ENCODE measurements around the gene FMNL2. TPM values are rescaled to one million over a fixed set of nuclear protein-coding genes. Genes with fewer than 3 reads are reported as not detected.

Gene FMNL2
- total RNA-seq, 1 donor from 2014 or later, result 34.3 TPM

DNA sequence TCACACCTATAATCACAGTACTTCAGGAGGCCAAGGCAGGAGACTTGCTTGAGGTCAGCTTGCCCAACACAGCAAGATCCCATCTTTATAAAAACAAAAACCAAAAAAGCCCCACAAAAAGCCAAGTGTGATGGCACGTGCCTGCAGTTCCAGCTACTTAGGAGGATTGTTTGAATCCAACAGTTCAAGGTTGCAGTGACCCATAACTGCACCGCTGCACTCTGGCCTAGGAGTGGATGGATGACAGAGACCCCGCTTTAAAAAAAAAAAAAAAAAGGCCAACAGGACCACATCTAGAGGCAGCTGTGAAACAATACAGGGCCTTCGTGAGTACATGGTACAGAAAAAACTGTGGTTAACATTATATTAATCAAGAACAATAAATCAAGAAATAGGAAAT is 326.1 kb downstream of the FMNL2 start:
- FAIRE-seq, result no peak
- H2AFZ ChIP-seq (ENCODE audit: low read depth, low read length), result no peak overlapping the region
- Mint-ChIP-seq H3K27me3 (ENCODE audit: low read depth, unreplicated experiment) (no peaks in the 10 kb centered on the region), H3K36me3 (ENCODE audit: low read depth, unreplicated experiment) (peaks cover 24% of the 10 kb centered on the region), H3K9me3 (ENCODE audit: unreplicated experiment) (no peaks in the 10 kb centered on the region), H3K4me3 (ENCODE audit: unreplicated experiment) (no peak overlapping the region), H3K4me1 (ENCODE audit: low read depth, unreplicated experiment) (peaks cover 7% of the 10 kb centered on the region), H3K27ac (ENCODE audit: unreplicated experiment) (no peak overlapping the region)
- no peak overlapping the region for H3K4me3 ChIP-seq (ENCODE audit: insufficient read depth, low read depth, low read length)
- no peak overlapping the region for H3K27ac ChIP-seq (ENCODE audit: low read depth, low read length)
- no peak overlapping the region for H3K4me2 ChIP-seq (ENCODE audit: low read length)
- no peaks in the 10 kb centered on the region for H3K4me1 ChIP-seq (ENCODE audit: insufficient read depth, low read length)
- no peaks in the 10 kb centered on the region for H3K9me3 ChIP-seq (ENCODE audit: insufficient read depth, low read depth, low read length)
- peaks cover 69% of the 10 kb centered on the region for H3K36me3 ChIP-seq (ENCODE audit: insufficient read depth, low read length)
- H4K20me1 ChIP-seq (ENCODE audit: insufficient read depth, low read length), result no peaks in the 10 kb centered on the region
- no peak for DNase-seq (ENCODE audit: low read depth)
- TF ChIP-seq EZH2 (IDR thresholded peaks at IDR 0.05; ENCODE audit: insufficient read depth, low read length) (no peak), CTCF (IDR thresholded peaks at IDR 0.05; ENCODE audit: insufficient read depth, low read depth, low read length) (no peak)
- H3K27me3 ChIP-seq (ENCODE audit: insufficient read depth, low read length), result no peaks in the 10 kb centered on the region
- H3K9ac ChIP-seq (ENCODE audit: low read length), result no peak overlapping the region
- no peaks in the 10 kb centered on the region for H3K79me2 ChIP-seq (ENCODE audit: insufficient read depth, low read length)

- Mint-ChIP-seq H3K27ac (ENCODE audit: unreplicated experiment) (no peak overlapping the region), H3K4me1 (ENCODE audit: low read depth, unreplicated experiment) (no peaks in the 10 kb centered on the region), H3K27me3 (ENCODE audit: low read depth, unreplicated experiment) (no peaks in the 10 kb centered on the region), H3K9me3 (ENCODE audit: unreplicated experiment) (no peaks in the 10 kb centered on the region), H3K4me3 (ENCODE audit: unreplicated experiment) (no peak overlapping the region), H3K36me3 (ENCODE audit: low read depth, unreplicated experiment) (peaks cover 16% of the 10 kb centered on the region)
- no peaks in the 10 kb centered on the region for H3K9me3 ChIP-seq (ENCODE audit: insufficient read depth, low read depth, low read length)
- peaks cover 62% of the 10 kb centered on the region for H3K36me3 ChIP-seq (ENCODE audit: insufficient read depth, low read length)
- H3K79me2 ChIP-seq (ENCODE audit: insufficient read depth, low read length), result no peaks in the 10 kb centered on the region
- H4K20me1 ChIP-seq (ENCODE audit: insufficient read depth, low read length), result peaks cover 5% of the 10 kb centered on the region
- no peak overlapping the region for H2AFZ ChIP-seq (ENCODE audit: low read depth, low read length)
- H3K9ac ChIP-seq (ENCODE audit: low read length), result no peak overlapping the region
- no peak overlapping the region for H3K4me2 ChIP-seq (ENCODE audit: low read length)
- TF ChIP-seq EZH2 (IDR thresholded peaks at IDR 0.05; ENCODE audit: insufficient read depth, low read length), result no peak
- TF ChIP-seq CTCF (IDR thresholded peaks at IDR 0.05; ENCODE audit: insufficient read depth, low read depth, low read length), result no peak
- DNase-seq (ENCODE audit: low read depth), result no peak
- H3K4me3 ChIP-seq (ENCODE audit: insufficient read depth, low read depth, low read length), result no peak overlapping the region
- no peak overlapping the region for H3K27ac ChIP-seq (ENCODE audit: low read depth, low read length)
- no peak for FAIRE-seq
- no peaks in the 10 kb centered on the region for H3K27me3 ChIP-seq (ENCODE audit: insufficient read depth, low read length)
- no peaks in the 10 kb centered on the region for H3K4me1 ChIP-seq (ENCODE audit: insufficient read depth, low read length)
Measured at GRCh38 chr2:152664725-152665124, 329.8 kb downstream of the FMNL2 start.

DNA sequence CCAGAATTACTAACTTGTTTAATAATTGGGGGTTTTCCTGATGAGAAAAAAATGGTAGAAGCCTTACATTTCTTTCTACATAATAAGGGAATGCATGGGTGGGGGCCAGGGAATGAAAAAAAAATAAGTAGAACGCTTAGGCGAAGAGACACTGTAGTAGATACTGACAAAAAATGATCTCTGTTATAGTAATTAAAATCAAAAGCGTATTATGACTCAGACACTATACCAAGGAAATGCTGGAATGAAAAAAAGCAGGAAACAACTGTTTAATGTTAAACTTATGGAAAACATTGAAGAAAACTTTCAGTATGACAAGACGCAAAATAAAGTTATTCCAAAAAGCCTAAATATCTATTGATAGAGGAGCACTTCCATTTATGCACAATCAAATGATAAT is 339.4 kb downstream of the FMNL2 start:
- peaks cover 9% of the 10 kb centered on the region for H3K36me3 Mint-ChIP-seq (ENCODE audit: low read depth, unreplicated experiment)
- no peaks in the 10 kb centered on the region for H3K4me1 ChIP-seq (ENCODE audit: insufficient read depth, low read length)
- H3K36me3 ChIP-seq (ENCODE audit: insufficient read depth, low read length), result peaks cover 53% of the 10 kb centered on the region
- H3K27me3 Mint-ChIP-seq (ENCODE audit: low read depth, unreplicated experiment), result no peaks in the 10 kb centered on the region
- no peak overlapping the region for H3K27ac ChIP-seq (ENCODE audit: low read depth, low read length)
- H2AFZ ChIP-seq (ENCODE audit: low read depth, low read length), result no peak overlapping the region
- no peaks in the 10 kb centered on the region for H3K9me3 ChIP-seq (ENCODE audit: insufficient read depth, low read depth, low read length)
- no peak for FAIRE-seq
- no peaks in the 10 kb centered on the region for H4K20me1 ChIP-seq (ENCODE audit: insufficient read depth, low read length)
- H3K4me3 Mint-ChIP-seq (ENCODE audit: unreplicated experiment), result no peak overlapping the region
- H3K27me3 ChIP-seq (ENCODE audit: insufficient read depth, low read length), result no peaks in the 10 kb centered on the region
- H3K9me3 Mint-ChIP-seq (ENCODE audit: unreplicated experiment), result no peaks in the 10 kb centered on the region
- no peak overlapping the region for H3K4me2 ChIP-seq (ENCODE audit: low read length)
- H3K4me3 ChIP-seq (ENCODE audit: insufficient read depth, low read depth, low read length), result no peak overlapping the region
- H3K79me2 ChIP-seq (ENCODE audit: insufficient read depth, low read length), result no peaks in the 10 kb centered on the region
- DNase-seq (ENCODE audit: low read depth), result no peak
- no peak for TF ChIP-seq EZH2 (IDR thresholded peaks at IDR 0.05; ENCODE audit: insufficient read depth, low read length)
- no peak overlapping the region for H3K27ac Mint-ChIP-seq (ENCODE audit: unreplicated experiment)
- no peak overlapping the region for H3K9ac ChIP-seq (ENCODE audit: low read length)
- no peaks in the 10 kb centered on the region for H3K4me1 Mint-ChIP-seq (ENCODE audit: low read depth, unreplicated experiment)

Data from astrocyte (in vitro differentiated cells and primary cell).